SK-N-MC (cell line): ENCODE results near the gene IGF1R.
"Not testable (repeated sequence)": the region's sequence is repeated elsewhere in the genome, so short reads cannot be mapped to it uniquely, and the experiment has no call there.

Experiments
- EZH2 ChIP-seq: fragments of 200-600 bp; sonication (generic); IDR thresholded peaks from one replicate; pipeline ENCODE4 v1.6.1; 2017; ENCODE audit warnings: antibody characterized with exemption
- POLR2AphosphoS5 ChIP-seq: IDR thresholded peaks from 2 replicates; pipeline ENCODE4 v1.6.1; 2012; ENCODE audit warnings: mild to moderate bottlenecking, low read depth, low read length, borderline replicate concordance

- not testable (repeated sequence) for TF ChIP-seq POLR2AphosphoS5, EZH2
Observed at GRCh38 chr15:99003317-99003716, 355.0 kb downstream of the IGF1R start.
